ENCODE data around the gene COLEC11.

DNA sequence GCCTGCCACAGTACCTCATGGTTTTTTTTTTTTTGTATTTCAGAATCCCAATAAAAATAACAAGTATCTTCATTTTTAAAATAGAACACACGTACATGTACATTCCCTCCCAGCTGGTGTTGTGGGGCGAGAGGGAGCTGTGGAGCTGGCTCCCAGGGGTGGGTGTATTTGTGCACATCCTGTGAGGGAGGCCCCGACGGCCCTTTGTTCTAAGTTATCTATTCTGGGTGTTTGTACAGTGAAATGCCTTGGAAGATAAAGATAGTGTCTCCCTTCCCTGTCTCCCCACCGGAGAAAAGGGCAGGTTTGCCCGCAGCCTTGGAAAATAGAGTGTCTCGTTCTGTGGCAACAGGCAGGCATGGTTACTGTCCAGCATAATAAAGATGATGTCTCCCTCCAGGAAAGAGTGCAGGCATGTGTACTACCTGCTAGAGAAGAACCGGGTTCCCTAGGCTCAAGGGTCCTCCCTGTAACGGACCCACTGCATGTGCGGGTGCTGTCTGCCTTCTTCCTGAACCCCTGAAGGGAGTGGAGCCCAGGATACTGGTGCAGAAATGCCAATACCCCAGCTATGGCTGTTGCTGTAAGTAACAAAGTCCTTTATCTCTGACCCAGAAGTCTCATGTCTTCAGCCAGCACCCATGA is 51.0 kb downstream of the COLEC11 start:
- TF ChIP-seq POLR2A (IDR thresholded peaks at IDR 0.05; ENCODE audit: low read depth, low read length) (no peak), POLR2AphosphoS5 (IDR thresholded peaks at IDR 0.05; ENCODE audit: low read depth, low read length) (no peak), TAF1 (IDR thresholded peaks at IDR 0.05; ENCODE audit: borderline replicate concordance, low read depth, low read length) (no peak)

All from GM12892 (cell line).